Measurements from ENCODE around the gene DNMBP. TPM values are rescaled to one million over a fixed set of nuclear protein-coding genes. Genes with fewer than 3 reads are reported as not detected.
A peak's percentile ranks its signal among the peaks of the same experiment; 100 is the strongest.

The DNMBP gene
- total and polyA plus RNA-seq, 11 donors = 3.9 to 11.5 (median 6.6) TPM

GRCh38 chr10:99881371-99881770, 128.4 kb downstream of the DNMBP start:
- peaks cover 0 to 100% (median 97%) of the 10 kb centered on the region in 9 donors for H3K36me3 ChIP-seq
- no peak for DNase-seq
- whole genome bisulfite sequencing, 4 donors = 90 to 97% (median 92%) methylated on average over 5 of the region's 5 CpGs
- H3K27me3 ChIP-seq = no peaks in the 10 kb centered on the region
- no peak for TF ChIP-seq POLR2A (IDR thresholded peaks at IDR 0.05)
- no peak for TF ChIP-seq CTCF (IDR thresholded peaks at IDR 0.05)
- no peaks in the 10 kb centered on the region for H3K9me3 ChIP-seq
- H3K4me3 ChIP-seq = no peak overlapping the region
- no peak for ATAC-seq
- H3K27ac ChIP-seq = peak overlapping the region in 2 of 12 donors; percentile 34 to 57
- peaks cover 0 to 4% (median 0%) of the 10 kb centered on the region in 12 donors for H3K4me1 ChIP-seq
- intact Hi-C loops (cut with DNase I) = no loop called here

GRCh38 chr10:99880080-99880835, 129.5 kb downstream of the DNMBP start:
- Histone ChIP-seq H3K27ac (peak overlapping the region in 9 of 12 donors; percentile 0 to 57 (median 30)), H3K9me3 (no peaks in the 10 kb centered on the region), H3K4me3 (no peak overlapping the region), H3K4me1 (peaks cover 0 to 4% (median 0%) of the 10 kb centered on the region in 12 donors), H3K27me3 (no peaks in the 10 kb centered on the region), H3K36me3 (peaks cover 0 to 100% (median 95%) of the 10 kb centered on the region in 9 donors)
- WGBS, 4 donors = 67 to 81% (median 74%) methylated on average over 19 of the region's 19 CpGs
- intact Hi-C loops (cut with DNase I) = no loop called here
- DNase-seq (peak; percentile 26 to 68 (median 50)), ATAC-seq (peak in 3 of 4 donors; percentile 60 to 74 (median 66))
- no peak for TF ChIP-seq POLR2A (IDR thresholded peaks at IDR 0.05)
- no peak for TF ChIP-seq CTCF (IDR thresholded peaks at IDR 0.05)

GRCh38 chr10:99875473-99875872, 134.3 kb downstream of the DNMBP start:
- Histone ChIP-seq H3K4me3 (no peak overlapping the region), H3K36me3 (peaks cover 0 to 60% (median 47%) of the 10 kb centered on the region in 9 donors)
- no peak for ATAC-seq

More at GRCh38 chr10:99875473-99875872, 134.3 kb downstream of the DNMBP start:
- DNase-seq = no peak
- Histone ChIP-seq H3K4me1 (peaks cover 0 to 7% (median 0%) of the 10 kb centered on the region in 12 donors), H3K9me3 (no peaks in the 10 kb centered on the region), H3K27ac (no peak overlapping the region), H3K27me3 (no peaks in the 10 kb centered on the region)
- intact Hi-C loops (cut with DNase I) = no loop called here
- 89 to 91% (median 90%) methylated on average over 5 of the region's 5 CpGs for WGBS, 4 donors
- TF ChIP-seq POLR2A (IDR thresholded peaks at IDR 0.05) (no peak), CTCF (IDR thresholded peaks at IDR 0.05) (no peak)
